Measurements from ENCODE around the gene FSTL4. TPM values are rescaled to one million over a fixed set of nuclear protein-coding genes. Genes with fewer than 3 reads are reported as not detected.

FSTL4 gene
- total RNA-seq, 1 donor from 2014 or later = 0.21 TPM

DNA sequence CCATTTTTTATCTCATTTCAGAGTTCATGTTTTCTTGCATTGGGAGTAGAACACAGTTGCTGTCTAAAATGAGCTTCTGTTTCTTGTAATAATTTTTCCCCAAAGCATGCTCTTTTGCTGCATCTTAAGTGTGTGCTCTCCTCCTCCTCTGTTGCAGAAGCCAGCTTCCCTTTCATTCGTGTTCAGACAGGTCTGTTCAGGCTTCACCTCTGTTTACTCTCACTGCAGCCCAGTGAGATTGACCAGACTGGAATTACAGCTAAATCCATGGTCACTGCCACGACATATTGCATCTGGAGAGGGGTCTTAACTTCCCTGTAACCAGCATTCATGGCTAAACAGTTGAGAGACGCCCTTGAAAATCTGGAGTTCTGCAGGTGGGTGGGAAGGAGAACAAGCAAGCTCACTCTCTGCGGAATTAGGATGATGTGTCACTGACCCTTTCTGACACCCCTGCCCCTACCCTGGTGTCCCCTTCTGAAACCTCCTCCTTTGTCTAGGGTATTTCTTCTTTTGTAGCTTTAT, 223.2 kb downstream of the FSTL4 start:
- Mint-ChIP-seq H3K4me3 (ENCODE audit: unreplicated experiment) (no peak overlapping the region), H3K4me1 (ENCODE audit: unreplicated experiment) (no peaks in the 10 kb centered on the region), H3K9me3 (ENCODE audit: unreplicated experiment) (no peaks in the 10 kb centered on the region), H3K27ac (ENCODE audit: unreplicated experiment) (no peak overlapping the region), H3K27me3 (ENCODE audit: unreplicated experiment) (peaks cover 4% of the 10 kb centered on the region), H3K36me3 (ENCODE audit: low read depth, unreplicated experiment) (no peaks in the 10 kb centered on the region)
- TF ChIP-seq, protein P1, sequence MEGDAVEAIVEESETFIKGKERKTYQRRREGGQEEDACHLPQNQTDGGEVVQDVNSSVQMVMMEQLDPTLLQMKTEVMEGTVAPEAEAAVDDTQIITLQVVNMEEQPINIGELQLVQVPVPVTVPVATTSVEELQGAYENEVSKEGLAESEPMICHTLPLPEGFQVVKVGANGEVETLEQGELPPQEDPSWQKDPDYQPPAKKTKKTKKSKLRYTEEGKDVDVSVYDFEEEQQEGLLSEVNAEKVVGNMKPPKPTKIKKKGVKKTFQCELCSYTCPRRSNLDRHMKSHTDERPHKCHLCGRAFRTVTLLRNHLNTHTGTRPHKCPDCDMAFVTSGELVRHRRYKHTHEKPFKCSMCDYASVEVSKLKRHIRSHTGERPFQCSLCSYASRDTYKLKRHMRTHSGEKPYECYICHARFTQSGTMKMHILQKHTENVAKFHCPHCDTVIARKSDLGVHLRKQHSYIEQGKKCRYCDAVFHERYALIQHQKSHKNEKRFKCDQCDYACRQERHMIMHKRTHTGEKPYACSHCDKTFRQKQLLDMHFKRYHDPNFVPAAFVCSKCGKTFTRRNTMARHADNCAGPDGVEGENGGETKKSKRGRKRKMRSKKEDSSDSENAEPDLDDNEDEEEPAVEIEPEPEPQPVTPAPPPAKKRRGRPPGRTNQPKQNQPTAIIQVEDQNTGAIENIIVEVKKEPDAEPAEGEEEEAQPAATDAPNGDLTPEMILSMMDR (IDR thresholded peaks at IDR 0.05; ENCODE audit: unreplicated experiment) = no peak
- DNase-seq (ENCODE audit: low spot score) = no peak

DNA sequence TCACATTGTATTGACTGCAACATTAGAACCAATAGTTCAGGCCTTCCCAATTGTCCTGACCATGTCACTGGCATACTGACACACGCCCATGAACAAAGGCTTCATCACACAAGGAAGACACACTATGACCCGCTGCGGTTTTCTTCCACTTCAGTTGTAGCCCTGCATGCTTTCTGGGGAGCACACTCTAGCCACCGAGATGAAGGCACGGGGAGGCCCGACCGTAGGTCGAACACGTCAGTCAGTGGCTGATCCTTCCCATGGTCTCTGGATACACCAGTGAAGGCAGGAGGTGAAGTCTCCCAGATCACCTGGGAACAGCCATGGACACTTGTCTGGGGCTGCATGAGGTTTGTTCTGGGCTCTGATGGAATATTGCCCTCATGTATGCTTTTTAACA, 224.7 kb downstream of the FSTL4 start:
- Mint-ChIP-seq H3K4me3 (ENCODE audit: unreplicated experiment) (no peak overlapping the region), H3K9me3 (ENCODE audit: unreplicated experiment) (no peaks in the 10 kb centered on the region), H3K27ac (ENCODE audit: unreplicated experiment) (no peak overlapping the region), H3K36me3 (ENCODE audit: low read depth, unreplicated experiment) (no peaks in the 10 kb centered on the region), H3K4me1 (ENCODE audit: unreplicated experiment) (peaks cover 3% of the 10 kb centered on the region), H3K27me3 (ENCODE audit: unreplicated experiment) (peaks cover 4% of the 10 kb centered on the region)
- TF ChIP-seq, protein P1 (IDR thresholded peaks at IDR 0.05; ENCODE audit: unreplicated experiment) = no peak
- DNase-seq (ENCODE audit: low spot score) = no peak

DNA sequence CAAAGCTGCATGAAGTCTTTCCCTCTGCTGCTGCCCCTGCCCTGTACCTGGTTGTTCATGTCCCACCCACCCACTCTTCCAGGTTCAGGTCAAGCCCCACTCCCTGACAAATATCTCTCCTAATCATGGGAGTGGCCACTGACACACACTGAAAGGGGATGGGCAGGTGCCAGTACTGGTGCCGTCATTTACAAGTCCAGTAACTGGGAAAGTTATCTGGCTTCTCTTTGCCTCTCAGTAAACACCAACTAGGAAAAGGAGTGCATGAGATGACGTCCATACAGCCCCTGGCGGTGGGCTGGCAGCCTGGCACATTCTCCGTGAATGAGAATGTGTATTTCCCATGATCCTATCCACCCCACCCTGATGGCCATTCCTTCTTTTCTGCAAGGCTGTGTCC, 225.2 kb downstream of the FSTL4 start:
- no peak for DNase-seq (ENCODE audit: low spot score)
- Mint-ChIP-seq H3K4me1 (ENCODE audit: unreplicated experiment) (peaks cover 3% of the 10 kb centered on the region), H3K4me3 (ENCODE audit: unreplicated experiment) (no peak overlapping the region), H3K27ac (ENCODE audit: unreplicated experiment) (no peak overlapping the region), H3K36me3 (ENCODE audit: low read depth, unreplicated experiment) (no peaks in the 10 kb centered on the region), H3K9me3 (ENCODE audit: unreplicated experiment) (no peaks in the 10 kb centered on the region), H3K27me3 (ENCODE audit: unreplicated experiment) (peaks cover 4% of the 10 kb centered on the region)
- TF ChIP-seq, protein P1 (IDR thresholded peaks at IDR 0.05; ENCODE audit: unreplicated experiment) = no peak

DNA sequence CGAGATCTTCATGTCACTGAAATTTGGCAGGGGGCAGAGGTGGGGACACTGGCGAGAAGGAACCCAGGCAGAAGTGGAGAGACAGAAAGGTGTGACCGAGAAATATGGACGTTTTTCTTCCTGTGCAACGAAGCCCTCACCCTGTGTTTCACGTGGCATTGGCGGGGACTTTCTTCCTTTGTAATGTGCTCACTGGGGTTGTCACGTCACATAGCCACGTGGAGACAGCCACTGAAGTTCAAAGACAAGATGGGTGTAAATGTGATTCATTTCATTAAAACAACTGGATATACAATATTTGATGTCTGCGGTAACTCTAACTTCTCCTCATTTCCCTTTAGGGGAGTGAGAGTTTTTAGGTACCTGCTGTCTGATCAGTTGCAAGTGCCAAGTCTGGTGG, 225.7 kb downstream of the FSTL4 start:
- no peak for DNase-seq (ENCODE audit: low spot score)
- Mint-ChIP-seq H3K27ac (ENCODE audit: unreplicated experiment) (no peak overlapping the region), H3K9me3 (ENCODE audit: unreplicated experiment) (no peaks in the 10 kb centered on the region), H3K27me3 (ENCODE audit: unreplicated experiment) (peaks cover 4% of the 10 kb centered on the region), H3K4me3 (ENCODE audit: unreplicated experiment) (no peak overlapping the region), H3K36me3 (ENCODE audit: low read depth, unreplicated experiment) (no peaks in the 10 kb centered on the region), H3K4me1 (ENCODE audit: unreplicated experiment) (peaks cover 3% of the 10 kb centered on the region)
- TF ChIP-seq, protein P1 (IDR thresholded peaks at IDR 0.05; ENCODE audit: unreplicated experiment) = no peak

DNA sequence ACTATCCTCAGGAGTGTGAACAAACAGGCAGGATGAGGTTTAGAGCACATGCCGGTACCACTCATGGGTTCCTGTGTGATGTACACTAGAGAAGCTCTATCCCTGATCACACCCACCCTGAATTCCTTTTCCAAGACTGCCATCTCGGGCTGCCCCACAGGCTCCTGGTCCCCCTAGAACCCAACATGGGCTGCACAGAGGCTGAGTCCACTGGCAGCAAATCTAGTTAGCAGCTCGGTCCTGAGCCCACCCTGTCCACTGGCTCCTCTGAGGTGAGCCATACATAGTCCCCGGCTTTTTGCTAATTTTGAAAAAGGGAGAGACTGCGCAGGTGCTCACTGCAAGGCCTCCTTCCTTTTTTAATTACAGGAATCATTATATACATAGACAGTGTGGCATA, 227.0 kb downstream of the FSTL4 start:
- Mint-ChIP-seq H3K36me3 (ENCODE audit: low read depth, unreplicated experiment) (no peaks in the 10 kb centered on the region), H3K9me3 (ENCODE audit: unreplicated experiment) (no peaks in the 10 kb centered on the region), H3K4me3 (ENCODE audit: unreplicated experiment) (no peak overlapping the region), H3K27ac (ENCODE audit: unreplicated experiment) (no peak overlapping the region), H3K4me1 (ENCODE audit: unreplicated experiment) (peaks cover 3% of the 10 kb centered on the region), H3K27me3 (ENCODE audit: unreplicated experiment) (peaks cover 1% of the 10 kb centered on the region)
- no peak for DNase-seq (ENCODE audit: low spot score)
- TF ChIP-seq, protein P1 (IDR thresholded peaks at IDR 0.05; ENCODE audit: unreplicated experiment) = no peak
